Activated CD4-positive, alpha-beta T cell treated with anti-CD3 and anti-CD28 coated beads, Interleukin-2, amount 10 ng/mL, durations not matched to agents 7 days and 5 days (primary cell): ENCODE measurements around the gene ATRAID. TPM values are rescaled to one million over a fixed set of nuclear protein-coding genes. Genes with fewer than 3 reads are reported as not detected.

Experiments
- CTCF ChIA-PET: fragments of 350-600 bp; sonication (Branson Sonifier 250); formaldehyde crosslinking; loops from one replicate; lab custom pipeline; 2021; ENCODE audit warnings: antibody characterized with exemption; lab: Charles Lee
- POLR2A ChIA-PET: fragments of 350-600 bp; sonication (Branson Sonifier 250); formaldehyde crosslinking; loops from one replicate; lab custom pipeline; 2021; ENCODE audit warnings: antibody characterized with exemption; lab: Charles Lee
- DNase-seq: peaks from one replicate; pipeline ENCODE4 v3.0.0-alpha.2; 2020
- H3K27ac Mint-ChIP-seq: one replicate; pipeline ENCODE4 v1.8.0; 2021; ENCODE audit warnings: mild to moderate bottlenecking, moderate library complexity, mixed read lengths
- H3K27me3 Mint-ChIP-seq: one replicate; pipeline ENCODE4 v1.8.0; 2021; ENCODE audit warnings: mixed read lengths
- H3K36me3 Mint-ChIP-seq: one replicate; pipeline ENCODE4 v1.8.0; 2021; ENCODE audit warnings: low read depth, mixed read lengths
- H3K4me1 Mint-ChIP-seq: one replicate; pipeline ENCODE4 v1.8.0; 2021; ENCODE audit warnings: mixed read lengths
- H3K4me3 Mint-ChIP-seq: one replicate; pipeline ENCODE4 v1.8.0; 2021; ENCODE audit warnings: mild to moderate bottlenecking, moderate library complexity, mixed read lengths
- H3K9me3 Mint-ChIP-seq: one replicate; pipeline ENCODE4 v1.8.0; 2021; ENCODE audit warnings: mixed read lengths
- total RNA-seq, 2 experiments: library from RNA; stranded (reverse); gene quantifications; one replicate each; pipeline ENCODE4 v1.2.3, GENCODE V29; 2021

Gene ATRAID
- total RNA-seq, 2 experiments from 2014 or later = 72.5 to 81.8 TPM

- Mint-ChIP-seq H3K4me1 (no peaks in the 10 kb centered on the region), H3K36me3 (no peaks in the 10 kb centered on the region), H3K4me3 (no peak overlapping the region), H3K9me3 (no peaks in the 10 kb centered on the region), H3K27ac (no peak overlapping the region), H3K27me3 (peaks cover 16% of the 10 kb centered on the region)
- ChIA-PET CTCF (interaction anchor here (0.6 to 3.9 kb wide), 10 partner anchors 14 to 433 kb away, joined by 3 to 15 read pairs (median 4); partner anchors contain the start of gene TRIM54), POLR2A (no interaction called here)
- DNase-seq = peak; percentile 45
Observed at GRCh38 chr2:27249891-27250651, 38.2 kb downstream of the ATRAID start.

- ChIA-PET CTCF (interaction anchor here (0.6 to 3.9 kb wide), 8 partner anchors 14 to 289 kb away, joined by 3 to 15 read pairs (median 4); no protein-coding TSS in a partner anchor), POLR2A (no interaction called here)
- DNase-seq = no peak
- Mint-ChIP-seq H3K36me3 (no peaks in the 10 kb centered on the region), H3K4me1 (no peaks in the 10 kb centered on the region), H3K27ac (no peak overlapping the region), H3K9me3 (no peaks in the 10 kb centered on the region), H3K4me3 (no peak overlapping the region), H3K27me3 (peaks cover 21% of the 10 kb centered on the region)
Observed at GRCh38 chr2:27250652-27251379, 39.0 kb downstream of the ATRAID start.

GRCh38 chr2:27251766-27252165, 39.9 kb downstream of the ATRAID start:
- Mint-ChIP-seq H3K4me3 (no peak overlapping the region), H3K27me3 (peaks cover 27% of the 10 kb centered on the region), H3K4me1 (no peaks in the 10 kb centered on the region), H3K9me3 (no peaks in the 10 kb centered on the region), H3K36me3 (no peaks in the 10 kb centered on the region), H3K27ac (no peak overlapping the region)
- no peak for DNase-seq
- ChIA-PET CTCF (interaction anchor here (1.0 to 3.5 kb wide), 6 partner anchors 13 to 290 kb away, joined by 3 to 15 read pairs (median 6); no protein-coding TSS in a partner anchor), POLR2A (no interaction called here)

DNA sequence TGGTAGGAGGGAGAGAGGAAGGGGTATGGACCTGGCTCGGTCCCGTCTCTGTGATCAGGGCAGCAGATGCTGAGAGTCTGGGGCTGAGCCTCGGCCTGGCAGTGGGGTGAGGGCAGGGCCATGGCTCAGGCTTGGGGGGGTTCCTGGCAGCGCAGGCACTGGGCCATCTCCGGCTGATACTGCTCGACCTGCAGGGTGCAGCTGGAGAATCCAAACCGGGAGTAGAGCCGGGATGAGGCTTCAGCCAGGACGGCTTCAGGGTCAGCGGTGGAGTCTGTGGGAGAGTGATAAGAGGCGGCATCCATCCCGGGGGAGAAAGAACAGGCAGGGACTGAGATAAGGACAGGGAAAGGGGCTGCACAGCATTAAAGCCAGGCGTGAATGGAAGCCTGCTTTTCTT, 43.3 kb downstream of the ATRAID start:
- no peaks in the 10 kb centered on the region for H3K4me1 Mint-ChIP-seq
- H3K4me3 Mint-ChIP-seq = no peak overlapping the region
- ChIA-PET CTCF (no interaction called here), POLR2A (no interaction called here)
- H3K36me3 Mint-ChIP-seq = no peaks in the 10 kb centered on the region
- H3K27me3 Mint-ChIP-seq = peaks cover 40% of the 10 kb centered on the region
- no peak overlapping the region for H3K27ac Mint-ChIP-seq
- no peaks in the 10 kb centered on the region for H3K9me3 Mint-ChIP-seq
- DNase-seq = no peak

DNA sequence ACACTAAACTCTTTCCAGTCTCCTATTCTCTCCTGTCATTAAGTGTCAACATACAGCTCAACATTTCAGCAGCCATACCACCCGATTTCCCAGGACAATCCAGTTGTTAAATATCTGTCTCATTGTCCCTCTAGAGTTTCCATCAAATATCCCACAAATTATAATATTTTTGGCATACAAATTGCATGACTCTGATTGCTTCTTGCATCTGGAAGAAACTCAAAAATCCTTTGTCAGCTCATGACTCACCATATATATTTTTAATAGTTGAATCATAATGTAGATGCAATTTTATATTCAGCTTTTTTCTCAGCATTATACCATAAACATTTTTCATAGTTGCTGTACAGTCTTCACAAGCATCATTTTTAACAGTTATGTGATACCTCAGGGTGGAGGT, 43.8 kb downstream of the ATRAID start:
- ChIA-PET POLR2A (no interaction called here), CTCF (interaction anchor here (1.3 kb wide), 1 partner anchor 18 kb away, joined by 3 read pairs; no protein-coding TSS in a partner anchor)
- Mint-ChIP-seq H3K4me1 (no peaks in the 10 kb centered on the region), H3K36me3 (no peaks in the 10 kb centered on the region), H3K27ac (no peak overlapping the region), H3K9me3 (no peaks in the 10 kb centered on the region), H3K4me3 (no peak overlapping the region), H3K27me3 (peaks cover 44% of the 10 kb centered on the region)
- DNase-seq = no peak

DNA sequence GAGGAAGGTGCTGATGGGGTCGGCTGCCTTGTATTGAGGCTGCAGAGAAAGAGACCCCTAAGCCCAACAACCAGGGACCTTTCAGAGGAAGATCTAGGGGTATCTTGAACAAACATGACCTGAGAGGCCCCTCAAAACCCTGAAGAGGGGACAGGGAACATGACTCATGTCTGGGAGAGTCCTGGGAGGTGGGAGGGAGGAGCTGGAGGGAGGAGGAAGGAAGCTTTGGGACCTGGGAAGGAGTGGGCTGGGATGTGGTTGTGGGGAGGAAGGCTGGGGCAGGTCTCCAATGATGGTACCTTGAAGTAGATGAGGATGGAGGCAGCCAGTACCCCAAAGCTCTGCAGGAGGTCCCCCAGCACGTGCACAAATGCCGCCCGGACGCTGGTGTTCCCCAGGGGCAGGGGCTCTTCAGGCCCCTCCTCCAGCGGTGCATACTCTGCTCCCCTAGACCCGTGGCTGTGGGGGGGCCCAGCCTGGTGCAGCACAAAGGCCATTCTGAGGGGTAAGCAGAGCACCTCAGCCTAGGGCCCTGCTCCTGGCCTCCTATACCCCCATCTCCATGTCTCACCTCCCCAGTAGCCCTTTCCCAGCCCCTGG, 45.1 kb downstream of the ATRAID start:
- POLR2A ChIA-PET = no interaction called here

DNA sequence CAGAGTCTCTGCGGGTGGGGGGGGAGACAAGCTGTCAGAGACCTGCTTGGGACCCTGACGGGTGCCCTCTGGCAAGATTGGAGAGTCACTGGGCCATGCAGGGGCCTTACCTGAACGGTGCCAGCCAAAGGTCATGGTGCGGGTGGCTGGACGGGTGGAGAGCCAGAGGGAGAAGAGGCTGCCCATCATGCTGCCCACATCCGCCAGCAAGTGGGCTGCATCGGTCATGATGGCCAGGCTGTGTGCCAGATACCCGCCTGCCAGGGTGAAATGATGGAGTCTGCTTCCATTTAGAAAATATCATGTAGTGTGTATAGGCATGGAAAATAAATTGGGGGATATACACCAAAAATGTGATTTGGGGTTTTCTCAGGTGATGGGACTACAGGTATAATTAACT, 46.2 kb downstream of the ATRAID start:
- Mint-ChIP-seq H3K9me3 (no peaks in the 10 kb centered on the region), H3K36me3 (peaks cover 2% of the 10 kb centered on the region), H3K27me3 (peaks cover 49% of the 10 kb centered on the region), H3K27ac (no peak overlapping the region), H3K4me1 (peaks cover 7% of the 10 kb centered on the region), H3K4me3 (no peak overlapping the region)
- DNase-seq = no peak
- POLR2A ChIA-PET = no interaction called here
- CTCF ChIA-PET = no interaction called here

More for the DNA sequence above, 45.1 kb downstream of the ATRAID start:
- CTCF ChIA-PET = interaction anchor here (1.3 kb wide), 1 partner anchor 16 kb away, joined by 3 read pairs; no protein-coding TSS in a partner anchor
- Mint-ChIP-seq H3K4me3 (no peak overlapping the region), H3K27me3 (peaks cover 47% of the 10 kb centered on the region), H3K36me3 (peaks cover 2% of the 10 kb centered on the region), H3K27ac (no peak overlapping the region), H3K4me1 (peaks cover 7% of the 10 kb centered on the region), H3K9me3 (no peaks in the 10 kb centered on the region)
- DNase-seq = no peak

DNA sequence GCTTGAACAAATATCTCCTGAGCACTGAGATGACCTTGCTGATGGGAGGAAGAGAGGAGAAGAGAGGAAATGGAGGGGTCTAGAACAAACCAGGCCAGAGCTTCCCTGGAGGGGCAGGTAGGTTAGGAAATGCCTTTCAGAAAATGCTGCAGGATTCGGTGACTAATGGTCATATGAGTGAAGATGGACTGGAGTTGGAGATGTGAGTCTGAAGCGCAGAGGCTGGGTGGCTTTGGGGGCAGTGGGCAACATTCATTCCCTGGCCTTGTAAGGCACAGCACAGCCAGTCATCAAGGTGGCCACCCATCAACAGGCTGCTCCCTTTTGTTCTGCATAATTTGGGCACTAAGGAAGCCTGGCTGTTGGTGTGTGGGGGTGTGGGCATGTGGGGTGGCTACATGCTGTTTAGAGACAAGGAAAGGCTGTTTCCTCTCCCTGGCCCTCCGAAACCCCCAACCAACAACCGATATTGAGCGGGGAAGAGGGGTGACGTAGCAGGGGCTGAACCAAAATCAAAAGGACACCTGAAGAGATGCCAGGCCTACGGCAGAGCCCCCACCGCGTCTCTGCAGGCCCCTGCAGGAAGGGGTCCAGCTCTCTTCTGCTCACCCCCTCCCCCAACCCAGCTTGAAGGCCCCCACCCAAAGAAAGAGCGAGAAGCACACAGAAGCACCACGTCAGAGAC, 49.5 kb downstream of the ATRAID start:
- POLR2A ChIA-PET = no interaction called here
- H3K4me1 Mint-ChIP-seq = peaks cover 27% of the 10 kb centered on the region
- H3K27me3 Mint-ChIP-seq = peaks cover 56% of the 10 kb centered on the region
- DNase-seq = no peak
- CTCF ChIA-PET = interaction anchor here (1.1 kb wide), 1 partner anchor 11 kb away, joined by 3 read pairs; no protein-coding TSS in a partner anchor
- peak overlapping the region; percentile 59 for H3K4me3 Mint-ChIP-seq
- no peaks in the 10 kb centered on the region for H3K9me3 Mint-ChIP-seq
- H3K27ac Mint-ChIP-seq = no peak overlapping the region
- peaks cover 2% of the 10 kb centered on the region for H3K36me3 Mint-ChIP-seq

- Mint-ChIP-seq H3K27me3 (peaks cover 53% of the 10 kb centered on the region), H3K4me1 (peaks cover 27% of the 10 kb centered on the region), H3K9me3 (no peaks in the 10 kb centered on the region), H3K4me3 (peak overlapping the region; percentile 59), H3K36me3 (peaks cover 2% of the 10 kb centered on the region), H3K27ac (no peak overlapping the region)
- ChIA-PET CTCF (interaction anchor here (1.1 to 1.3 kb wide), 2 partner anchors 10 to 41 kb away, joined by 3 to 5 read pairs; no protein-coding TSS in a partner anchor), POLR2A (no interaction called here)
- DNase-seq = no peak
Observed at GRCh38 chr2:27261926-27262298, 50.1 kb downstream of the ATRAID start.

- ChIA-PET POLR2A (no interaction called here), CTCF (interaction anchor here (0.7 to 3.4 kb wide), 8 partner anchors 10 to 414 kb away, joined by 3 to 15 read pairs (median 4); partner anchors contain the start of gene TRIM54)
- peak within 1 kb of the TSS; percentile 66 for H3K4me3 Mint-ChIP-seq
- H3K36me3 Mint-ChIP-seq = peaks cover 2% of the 10 kb centered on the region
- peaks cover 48% of the 10 kb centered on the region for H3K27me3 Mint-ChIP-seq
- DNase-seq = peak; percentile 79
- peaks cover 27% of the 10 kb centered on the region for H3K4me1 Mint-ChIP-seq
- no peak within 1 kb of the TSS for H3K27ac Mint-ChIP-seq
- no peaks in the 10 kb centered on the region for H3K9me3 Mint-ChIP-seq
Observed at GRCh38 chr2:27262379-27263286, 50.8 kb downstream of the ATRAID start, which contains the start of gene SLC30A3. Gene SLC30A3, minus strand, starts transcription at chr2:27263047. Its CDS starts 141 bp downstream, at chr2:27262906.
